HL-60/S4 treated with phorbol 12-myristate 13-acetate at 8.2 ng/mL for 4 days and 3 days (cell line): Measurements from ENCODE around the gene CXCR4.
"Not testable (repeated sequence)": the region's sequence is repeated elsewhere in the genome, so short reads cannot be mapped to it uniquely, and the experiment has no call there.

Experiments used
- in situ Hi-C: fragments of 300-500 bp; cut with MboI; formaldehyde crosslinking; loops from 2 replicates; pipeline ENCODE4 v1.15.0; 2022; ENCODE audit warnings: low sequenced_read_pairs

Gene CXCR4

DNA sequence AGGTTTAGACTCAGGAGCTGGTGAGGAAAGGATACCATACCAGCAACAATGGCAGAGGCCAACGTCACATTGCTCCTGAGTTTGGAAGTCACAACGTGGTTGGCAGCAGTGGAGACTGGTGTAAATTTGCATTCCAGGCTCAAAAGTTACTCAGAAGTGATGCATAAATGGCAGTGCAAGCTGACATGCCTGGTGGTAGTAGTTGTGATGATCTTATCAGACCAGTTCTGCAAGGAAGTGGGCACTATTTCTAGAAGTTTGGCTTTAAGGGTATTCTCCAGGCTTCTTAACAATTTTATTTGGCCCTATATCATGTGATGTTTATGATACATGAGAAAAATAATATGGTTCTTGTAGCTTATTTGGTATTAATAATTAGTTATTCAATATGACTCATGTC lies 37.8 kb downstream of the CXCR4 start:
- in situ Hi-C loops = no loop called here

DNA sequence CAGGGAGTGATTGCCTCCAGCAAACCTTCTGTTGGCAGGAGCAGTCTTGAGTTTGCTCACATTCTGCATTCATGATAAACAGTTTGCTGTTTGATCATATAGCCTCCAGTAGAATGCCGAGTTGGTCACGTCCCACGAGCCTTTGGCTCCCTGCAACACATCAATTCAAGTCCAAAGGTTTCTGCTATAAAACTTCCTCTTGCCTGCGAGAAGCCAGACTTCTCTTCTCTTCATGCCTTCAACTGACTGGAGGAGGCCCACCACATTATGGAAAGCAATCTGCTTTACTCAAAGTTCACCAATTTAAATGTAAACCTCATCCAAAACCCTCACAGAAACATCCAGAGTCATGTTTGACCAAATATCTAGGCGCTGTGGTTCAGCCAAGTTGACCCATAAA lies 40.8 kb downstream of the CXCR4 start:
- in situ Hi-C loops = no loop called here

DNA sequence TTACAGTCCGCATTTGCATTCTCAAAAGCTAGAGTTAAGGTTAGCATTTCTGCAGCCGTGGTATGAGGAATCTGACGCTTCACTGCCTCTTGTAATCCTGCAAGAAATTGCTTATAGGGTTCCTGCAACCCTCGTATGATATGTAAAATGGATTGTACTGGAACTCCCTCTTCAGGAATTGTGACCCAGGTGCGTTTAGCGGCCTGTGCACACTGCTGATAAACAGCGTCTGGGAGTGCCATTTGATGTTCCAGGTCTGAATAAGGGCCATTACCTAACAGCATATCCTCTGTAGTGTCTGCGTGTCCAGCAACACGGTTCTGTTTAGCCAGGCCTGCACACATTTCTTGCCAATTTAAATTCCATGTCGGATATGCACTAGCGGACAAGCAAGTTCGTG lies 42.5 kb downstream of the CXCR4 start:
- in situ Hi-C loops = no loop called here

DNA sequence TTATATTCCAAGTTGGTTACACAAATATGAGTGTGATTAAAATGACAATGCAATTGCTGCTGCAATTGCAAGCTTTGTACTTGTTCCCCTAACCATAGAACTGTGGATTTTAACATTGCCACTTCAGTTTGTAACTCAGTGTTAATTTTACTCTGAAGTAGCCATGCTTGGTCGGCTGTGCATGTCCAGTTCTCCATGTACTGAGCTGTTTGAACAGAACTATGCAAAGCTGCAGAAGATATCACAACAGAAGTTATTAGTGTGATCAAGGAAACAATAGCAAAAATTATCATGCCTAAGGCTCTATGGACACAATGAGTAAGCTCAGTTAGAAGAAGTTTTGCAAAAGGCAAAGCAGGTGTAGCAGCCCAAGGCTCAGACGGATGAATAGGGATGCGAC lies 45.3 kb downstream of the CXCR4 start:
- in situ Hi-C loops = no loop called here

DNA sequence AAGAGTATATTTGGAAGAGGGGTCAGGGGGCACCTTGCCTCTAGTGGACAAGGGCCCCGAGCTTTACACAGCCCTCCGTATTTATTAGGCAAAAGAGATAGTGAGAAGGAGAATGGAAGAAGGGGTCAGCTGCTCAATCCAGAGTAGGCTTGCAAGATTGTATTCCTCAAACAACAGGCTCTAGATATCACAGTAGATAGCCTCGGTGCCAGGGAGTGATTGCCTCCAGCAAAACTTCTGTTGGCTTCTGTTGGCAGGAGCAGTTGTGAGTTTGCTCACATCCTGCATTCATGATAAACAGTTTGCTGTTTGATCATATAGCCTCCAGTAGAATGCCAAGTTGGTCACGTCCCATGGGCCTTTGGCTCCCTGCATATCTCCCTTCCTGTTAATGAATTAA lies 46.1 kb downstream of the CXCR4 start:
- in situ Hi-C loops = not testable (repeated sequence)

DNA sequence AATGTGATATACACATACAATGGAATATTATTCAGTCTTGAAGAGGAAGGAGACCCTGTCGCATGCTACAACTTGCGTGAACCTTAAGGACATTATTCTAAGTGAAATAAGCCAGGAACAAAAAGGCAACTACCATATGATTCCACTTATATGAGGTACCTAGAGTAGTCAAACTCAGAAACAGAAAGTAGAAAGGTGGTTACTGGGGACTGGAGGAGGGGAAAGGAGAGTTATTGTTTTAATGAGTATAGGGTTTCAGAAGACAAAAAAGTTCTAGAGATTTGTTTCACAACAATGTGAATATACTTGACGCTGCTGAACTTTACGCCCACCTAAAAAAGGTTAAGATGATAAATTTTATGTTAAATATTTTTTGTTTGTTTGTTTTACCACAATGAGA lies 47.0 kb downstream of the CXCR4 start:
- in situ Hi-C loops = no loop called here

DNA sequence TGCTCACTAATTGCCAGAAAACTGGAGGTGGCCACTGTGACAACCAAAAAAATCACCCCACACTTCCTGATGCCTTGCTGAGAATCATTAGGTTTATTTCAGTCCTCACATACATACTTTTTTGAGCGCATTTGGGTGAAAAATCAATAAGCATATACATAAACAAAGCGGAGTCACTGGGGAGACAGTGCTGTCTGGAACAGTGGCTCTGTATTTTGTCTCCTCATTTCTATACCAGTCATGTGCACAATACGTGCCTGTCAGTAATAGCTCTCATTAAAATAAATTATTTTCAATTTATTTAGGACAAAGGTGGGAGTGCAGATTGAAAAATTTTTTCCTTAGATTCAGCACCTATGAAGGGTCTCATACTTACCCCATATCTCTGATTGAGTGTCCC lies 48.2 kb downstream of the CXCR4 start:
- in situ Hi-C loops = no loop called here

DNA sequence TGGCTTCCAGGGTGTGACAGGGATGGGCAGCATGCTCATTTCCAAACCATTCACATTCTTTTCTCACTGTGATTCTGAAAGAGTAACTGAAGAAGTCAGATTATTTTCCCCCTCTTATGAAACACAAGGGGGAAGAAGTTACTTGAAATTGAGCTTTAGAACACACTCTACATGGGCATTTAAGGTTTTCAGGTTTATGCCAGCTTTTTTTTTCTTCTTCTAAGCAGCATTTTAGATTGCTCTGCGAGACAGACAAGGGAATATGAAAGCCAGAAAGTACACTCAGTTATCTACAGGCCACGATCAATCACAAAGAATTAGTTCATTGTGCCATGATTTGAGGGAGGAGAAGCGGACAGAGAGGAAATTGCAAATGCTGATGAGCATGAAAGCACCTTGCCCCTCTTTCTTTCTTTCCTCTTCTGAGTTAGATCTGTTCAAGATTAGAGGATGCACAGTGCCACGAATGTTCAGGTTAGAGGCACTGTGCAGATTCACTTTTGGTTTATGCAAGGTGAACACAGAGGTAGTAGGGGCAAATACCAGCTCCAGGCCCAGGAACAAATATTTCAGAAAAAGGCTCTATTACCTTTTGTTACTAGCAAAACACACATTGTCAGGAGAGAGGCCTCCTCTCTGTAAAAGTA lies 49.2 kb downstream of the CXCR4 start:
- in situ Hi-C loops = no loop called here

DNA sequence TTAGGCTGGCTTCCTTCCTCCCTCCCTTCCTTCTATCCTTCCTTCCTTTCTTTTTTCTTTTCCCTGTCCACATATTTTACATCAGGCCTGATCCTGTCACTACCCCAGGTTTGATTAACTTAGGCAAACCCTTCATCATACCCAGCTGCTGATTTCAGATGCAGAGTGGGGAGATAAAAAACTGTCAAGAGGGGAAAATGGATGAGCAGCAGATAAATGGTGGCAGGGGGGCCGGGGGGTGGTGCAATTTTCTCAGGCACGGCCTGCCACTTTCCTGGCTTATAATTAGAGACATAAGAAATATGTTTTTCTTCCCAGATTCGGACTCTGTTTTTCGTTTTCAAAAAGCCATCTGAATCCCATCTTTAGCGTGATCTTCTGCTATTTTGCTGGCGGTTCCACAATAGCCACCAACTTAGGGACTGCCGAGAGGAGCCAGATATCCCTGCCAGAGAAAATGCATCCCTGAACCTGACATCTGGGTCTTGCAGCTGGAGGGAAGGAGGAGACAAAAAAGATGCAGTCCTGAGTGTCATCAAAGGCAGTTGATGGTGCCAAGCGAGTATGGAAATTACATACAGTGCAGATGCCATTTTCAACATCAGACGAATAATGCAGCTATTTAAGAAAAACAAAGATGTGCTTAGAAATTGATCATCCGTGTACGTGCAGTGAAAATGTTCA lies 49.9 kb downstream of the CXCR4 start:
- in situ Hi-C loops = no loop called here

DNA sequence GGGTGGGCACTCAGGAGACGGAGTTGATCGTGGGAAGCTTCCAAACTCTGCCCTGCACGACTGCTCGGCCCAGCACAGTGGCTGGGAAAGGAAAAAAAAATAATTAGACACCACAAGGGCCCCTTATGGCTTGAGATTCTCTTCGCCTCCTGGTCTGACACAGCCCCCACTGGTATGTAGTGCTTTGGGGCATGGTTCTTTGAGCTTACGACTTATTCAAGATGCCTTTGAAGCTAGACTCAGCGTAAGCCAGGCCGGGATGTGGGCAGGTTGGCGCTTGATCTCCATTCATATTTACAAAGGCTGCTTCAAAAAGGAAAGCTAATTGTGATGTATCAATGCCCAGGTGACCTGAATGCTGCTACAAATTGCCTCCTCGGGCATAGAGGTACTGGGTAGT lies 50.5 kb downstream of the CXCR4 start:
- in situ Hi-C loops = no loop called here

DNA sequence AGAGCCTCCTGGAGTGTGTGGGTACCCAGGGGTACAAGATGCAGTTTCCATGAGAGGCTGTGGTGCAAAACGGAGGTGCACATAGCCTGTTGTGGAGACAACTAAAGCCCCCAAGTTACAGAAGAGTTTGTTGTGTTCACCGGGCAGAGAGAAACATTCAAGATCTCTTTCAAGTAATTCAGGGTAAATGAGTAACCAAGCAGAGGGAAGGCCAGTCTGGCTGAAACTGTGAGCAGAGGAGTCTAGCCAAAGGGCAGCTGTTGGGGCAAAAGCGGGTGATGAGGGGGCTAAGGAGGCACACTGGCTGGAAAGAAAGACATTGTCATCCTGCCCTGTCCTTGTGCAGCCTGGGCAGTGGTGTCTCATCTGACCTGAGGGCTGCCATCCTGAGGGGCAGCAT lies 52.0 kb downstream of the CXCR4 start:
- in situ Hi-C loops = no loop called here

DNA sequence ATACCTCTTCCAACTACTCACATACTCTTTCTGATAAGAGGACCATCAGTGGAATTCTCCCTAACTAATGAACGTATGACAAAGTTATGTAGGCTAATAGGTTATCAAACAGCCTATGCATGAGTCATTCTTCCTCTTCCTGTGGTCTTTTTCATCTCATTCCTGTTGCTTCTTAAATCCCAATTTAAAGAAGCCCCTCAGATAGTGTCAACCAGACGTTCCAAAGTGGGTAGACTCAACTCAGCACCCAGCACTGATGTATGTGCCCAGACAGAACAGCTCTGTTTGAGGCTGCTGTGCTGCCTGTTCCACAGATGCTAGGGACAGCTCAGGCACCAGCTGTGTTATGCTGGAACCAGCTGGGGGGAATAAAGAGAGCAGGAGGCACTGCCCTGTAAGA lies 52.6 kb downstream of the CXCR4 start:
- in situ Hi-C loops = no loop called here
